SK-N-SH (cell line): ENCODE data around the gene ZNF354C. TPM values are rescaled to one million over a fixed set of nuclear protein-coding genes. Genes with fewer than 3 reads are reported as not detected.

Experiments
- CTCF ChIA-PET: fragments of 300-600, 350-600 bp; formaldehyde crosslinking; extraction: SDS; loops from one replicate; lab custom pipeline; 2021; lab: Yijun Ruan, JAX
- POLR2A ChIA-PET: fragments of 350-600 bp; sonication (Branson Sonifier 250); formaldehyde crosslinking; extraction: SDS; loops from one replicate; lab custom pipeline; 2020; ENCODE audit warnings: antibody characterized with exemption, inconsistent platforms; lab: Yijun Ruan, JAX
- DNase-seq: peaks from one replicate; pipeline ENCODE4 v3.0.0; 2012
- H2AFZ ChIP-seq: fragments of 200-600 bp; sonication (generic); 2 replicates; pipeline ENCODE4 v1.8.1; 2016; ENCODE audit warnings: antibody characterized with exemption, mild to moderate bottlenecking, low read depth
- H3F3A ChIP-seq: fragments of 200-600 bp; sonication (generic); replicated peaks from 2 replicates; pipeline ENCODE3; 2016; ENCODE audit warnings: antibody characterized with exemption, mild to moderate bottlenecking; ENCODE audit not compliant: insufficient read depth
- H3K27ac ChIP-seq, 2 experiments: fragments of 200-500 bp in 1 of 2; fragments of 200-600 bp in 1 of 2; sonication (Bioruptor generic) in 1 of 2; sonication (generic), shearing (Covaris generic) in 1 of 2; 2 replicates each; pipeline versions ENCODE4 v1.5.1 to v1.6.1; 2014 to 2016; ENCODE audit warnings: low read depth in 2 of 2, inconsistent platforms in 1 of 2, low read length in 1 of 2, mild to moderate bottlenecking in 1 of 2, mixed read lengths in 1 of 2
- H3K27me3 ChIP-seq: fragments of 200-600 bp; sonication (generic), shearing (Covaris generic); 2 replicates; pipeline ENCODE4 v1.6.1; 2016; ENCODE audit warnings: mixed run types; ENCODE audit not compliant: insufficient read depth
- H3K36me3 ChIP-seq, 2 experiments: fragments of 200-500 bp in 1 of 2; fragments of 200-600 bp in 1 of 2; sonication (Bioruptor generic) in 1 of 2; sonication (generic) in 1 of 2; replicated peaks in 1 of 2; 2 replicates each; pipeline versions ENCODE3 to v1.5.1; 2014 to 2016; ENCODE audit warnings: low read length in 1 of 2, mild to moderate bottlenecking in 1 of 2; ENCODE audit not compliant: insufficient read depth in 2 of 2, control insufficient read depth in 1 of 2
- H3K4me1 ChIP-seq, 2 experiments: fragments of 200-500 bp in 1 of 2; fragments of 200-600 bp in 1 of 2; sonication (Bioruptor generic) in 1 of 2; sonication (generic), shearing (Covaris generic) in 1 of 2; 2 replicates each; pipeline versions ENCODE4 v1.5.1 to v1.6.1; 2014 to 2016; ENCODE audit warnings: low read depth in 1 of 2, low read length in 1 of 2, mixed run types in 1 of 2; ENCODE audit not compliant: insufficient read depth in 2 of 2, control insufficient read depth in 1 of 2
- H3K4me2 ChIP-seq: fragments of 200-600 bp; sonication (generic), shearing (Covaris generic); 2 replicates; pipeline ENCODE4 v1.6.1; 2017; ENCODE audit warnings: mixed run types
- H3K4me3 ChIP-seq, 2 experiments: fragments of 200-500 bp in 1 of 2; fragments of 200-600 bp in 1 of 2; sonication (Bioruptor generic) in 1 of 2; sonication (generic), shearing (Covaris generic) in 1 of 2; 2 replicates each; pipeline versions ENCODE4 v1.5.1 to v1.8.1; 2014 to 2016; ENCODE audit warnings: low read depth in 2 of 2, inconsistent platforms in 1 of 2, low read length in 1 of 2, mild to moderate bottlenecking in 1 of 2, mixed read lengths in 1 of 2, moderate library complexity in 1 of 2
- H3K79me2 ChIP-seq: fragments of 200-600 bp; sonication (generic); 2 replicates; pipeline ENCODE4 v1.8.1; 2017; ENCODE audit warnings: mild to moderate bottlenecking; ENCODE audit not compliant: insufficient read depth
- H3K9ac ChIP-seq: fragments of 200-600 bp; sonication (generic); 2 replicates; pipeline ENCODE4 v1.6.1; 2017; ENCODE audit warnings: mixed run types
- H3K9me2 ChIP-seq: fragments of 200-600 bp; sonication (generic); 2 replicates; pipeline ENCODE4 v1.6.1; 2017; ENCODE audit warnings: mixed run types
- H3K9me3 ChIP-seq: fragments of 200-600 bp; sonication (generic); 2 replicates; pipeline ENCODE4 v1.6.1; 2017; ENCODE audit warnings: mixed run types, mild to moderate bottlenecking, moderate library complexity
- H4K20me1 ChIP-seq: fragments of 200-600 bp; sonication (generic); 2 replicates; pipeline ENCODE4 v1.6.1; 2017; ENCODE audit warnings: mild to moderate bottlenecking, mixed run types; ENCODE audit not compliant: insufficient read depth
- CHD2 ChIP-seq: fragments of 150-350 bp; IDR thresholded peaks from 2 replicates; pipeline ENCODE4 v1.6.1; 2018; ENCODE audit warnings: low read length; ENCODE audit not compliant: partially characterized antibody
- CTCF ChIP-seq: fragments of 200-600 bp; sonication (generic); IDR thresholded peaks from 2 replicates; pipeline ENCODE4 v1.6.1; 2017; ENCODE audit warnings: antibody characterized with exemption, mild to moderate bottlenecking, moderate library complexity
- EP300 ChIP-seq, 2 experiments: IDR thresholded peaks; 2 replicates each; pipeline versions ENCODE4 v1.4.0 to v1.6.1; 2012; ENCODE audit warnings: borderline replicate concordance in 1 of 2, low read depth in 1 of 2, low read length in 1 of 2
- EZH2phosphoT487 ChIP-seq: fragments of 200-600 bp; sonication (generic); IDR thresholded peaks from 2 replicates; pipeline ENCODE4 v1.6.1; 2017; ENCODE audit warnings: low read depth, mixed run types, mild to moderate bottlenecking, antibody characterized with exemption, moderate library complexity, borderline replicate concordance
- FOXJ3 ChIP-seq: sonication (generic); formaldehyde crosslinking; IDR thresholded peaks from 2 replicates; pipeline ENCODE4 v1.5.1; 2020; ENCODE audit warnings: mild to moderate bottlenecking, missing genetic modification reagents
- GABPA ChIP-seq: IDR thresholded peaks from 2 replicates; pipeline ENCODE4 v1.4.0; 2012; ENCODE audit warnings: low read depth, mild to moderate bottlenecking
- GATA2 ChIP-seq: sonication (generic); formaldehyde crosslinking; IDR thresholded peaks from 2 replicates; pipeline ENCODE4 v1.5.0; 2020; ENCODE audit warnings: mild to moderate bottlenecking, missing genetic modification reagents
- IRF3 ChIP-seq: fragments of 150-350 bp; IDR thresholded peaks from 2 replicates; pipeline ENCODE4 v1.6.1; 2016; ENCODE audit warnings: mild to moderate bottlenecking, low read depth, low read length
- MAX ChIP-seq: IDR thresholded peaks from 2 replicates; pipeline ENCODE4 v1.4.0; 2012; ENCODE audit warnings: low read depth
- MXI1 ChIP-seq: IDR thresholded peaks from 2 replicates; pipeline ENCODE4 v1.6.1; 2012; ENCODE audit warnings: mild to moderate bottlenecking, low read depth, low read length, improper control_type of control experiment
- NFIC ChIP-seq: IDR thresholded peaks from 2 replicates; pipeline ENCODE4 v1.4.0; 2012; ENCODE audit warnings: borderline replicate concordance
- RXRA ChIP-seq: IDR thresholded peaks from 2 replicates; pipeline ENCODE4 v1.4.0; 2012; ENCODE audit warnings: low read depth, mild to moderate bottlenecking, borderline replicate concordance
- SIN3A ChIP-seq: IDR thresholded peaks from 2 replicates; pipeline ENCODE4 v1.6.1; 2012; ENCODE audit warnings: low read depth, mild to moderate bottlenecking, low read length, moderate library complexity, borderline replicate concordance
- SMC3 ChIP-seq: IDR thresholded peaks from 2 replicates; pipeline ENCODE4 v1.6.1; 2012; ENCODE audit warnings: low read depth, low read length, improper control_type of control experiment
- TAF1 ChIP-seq: IDR thresholded peaks from 2 replicates; pipeline ENCODE4 v1.6.1; 2012; ENCODE audit warnings: low read depth, mild to moderate bottlenecking, low read length, moderate library complexity, borderline replicate concordance
- TEAD4 ChIP-seq: IDR thresholded peaks from 2 replicates; pipeline ENCODE4 v1.4.0; 2012; ENCODE audit warnings: mild to moderate bottlenecking, borderline replicate concordance; ENCODE audit not compliant: insufficient read depth
- USF1 ChIP-seq: IDR thresholded peaks from 2 replicates; pipeline ENCODE4 v1.4.0; 2012; ENCODE audit warnings: low read depth, borderline replicate concordance
- YY1 ChIP-seq: IDR thresholded peaks from 2 replicates; pipeline ENCODE4 v1.4.0; 2012; ENCODE audit warnings: low read depth, mild to moderate bottlenecking
- ZBTB33 ChIP-seq: IDR thresholded peaks from 2 replicates; pipeline ENCODE4 v1.4.0; 2012; ENCODE audit warnings: low read depth, borderline replicate concordance
- WGBS: methylation state at CpG from one replicate; pipeline ENCODE4 v1.1.6; 2017; ENCODE audit warnings: low lambda C conversion rate; 5-methylcytosine and 5-hydroxymethylcytosine counted together
- polyA plus RNA-seq, 3 experiments: library from polyadenylated mRNA; depleted of rRNA; stranded (reverse); fragments of >200 nt; gene quantifications; 2 replicates each; pipeline ENCODE4 v1.2.3, GENCODE V29; 2012

ZNF354C gene
- polyA plus RNA-seq, 1 of the 3 experiments (the other 2 are of a cell fraction) = 1.1 TPM

- H3K36me3 ChIP-seq = no peaks in the 10 kb centered on the region
- TF ChIP-seq EP300 (IDR thresholded peaks at IDR 0.05; ENCODE audit: borderline replicate concordance in 1 of 2, low read depth in 1 of 2, low read length in 1 of 2) (no peak), TAF1 (no peak), CTCF (no peak), SIN3A (no peak), TEAD4 (no peak), USF1 (no peak), YY1 (no peak), CHD2 (no peak), IRF3 (no peak), GATA2 (CRISPR knock-in tag) (no peak), MXI1 (no peak), FOXJ3 (CRISPR knock-in tag) (no peak), EZH2phosphoT487 (no peak), NFIC (no peak), SMC3 (no peak), GABPA (no peak), MAX (no peak), ZBTB33 (no peak), RXRA (no peak)
- no peaks in the 10 kb centered on the region for H3K4me1 ChIP-seq
- H3F3A ChIP-seq = no peaks in the 10 kb centered on the region
- no peaks in the 10 kb centered on the region for H3K9me2 ChIP-seq
- no peak overlapping the region for H3K4me2 ChIP-seq
- no peaks in the 10 kb centered on the region for H4K20me1 ChIP-seq
- ChIA-PET POLR2A (no interaction called here), CTCF (no interaction called here)
- H3K9ac ChIP-seq = no peak overlapping the region
- no peak overlapping the region for H3K27ac ChIP-seq
- no peaks in the 10 kb centered on the region for H3K27me3 ChIP-seq
- 27% methylated on average over 11 of the region's 12 CpGs for WGBS
- no peaks in the 10 kb centered on the region for H3K79me2 ChIP-seq
- H3K4me3 ChIP-seq = no peak overlapping the region; a peak in 1 of 4 replicates
- no peak for DNase-seq
- H2AFZ ChIP-seq = no peak overlapping the region
- H3K9me3 ChIP-seq = no peaks in the 10 kb centered on the region
These were observed 53.9 kb downstream of the ZNF354C start for GRCh38 chr5:179113945-179114641.
